SH-SY5Y (cell line): ENCODE data around the gene CST7.

Experiments used
- GATA2 ChIP-seq: IDR thresholded peaks from 2 replicates; pipeline ENCODE4 v1.6.1; 2011; ENCODE audit warnings: mild to moderate bottlenecking, low read depth, low read length
- GATA3 ChIP-seq: IDR thresholded peaks from 2 replicates; pipeline ENCODE4 v1.6.1; 2011; ENCODE audit warnings: low read depth, mild to moderate bottlenecking, low read length, moderate library complexity

- no peak for TF ChIP-seq GATA2
- TF ChIP-seq GATA3, result no peak
Measured at GRCh38 chr20:24912397-24913075, 36.5 kb upstream of the CST7 start.
